Measurements from ENCODE around the gene EPS8.

EPS8 gene

DNA sequence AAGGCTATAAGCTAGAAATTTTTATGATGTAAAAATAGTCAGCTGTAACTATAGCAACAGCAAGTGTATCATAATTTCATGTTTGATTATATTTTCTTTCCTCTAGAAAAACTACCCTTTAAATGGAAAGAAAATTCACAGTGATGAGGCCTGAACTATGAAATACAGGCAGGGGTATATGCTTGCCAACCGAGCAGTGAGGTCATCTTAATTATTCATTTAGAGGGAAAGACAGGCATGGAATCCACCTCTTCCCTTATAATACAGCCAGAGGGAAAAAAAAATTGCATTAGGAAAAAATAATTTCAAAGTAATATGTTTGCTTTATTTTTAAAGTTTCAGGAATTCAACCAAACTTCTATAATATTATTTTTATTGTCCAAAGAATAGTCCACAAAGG lies 139.8 kb downstream of the EPS8 start:
- peak overlapping the region; percentile 5 for H3K27ac ChIP-seq
- H3K36me3 ChIP-seq (replicated peaks): peaks cover 32% of the 10 kb centered on the region
- TF ChIP-seq, protein P1, sequence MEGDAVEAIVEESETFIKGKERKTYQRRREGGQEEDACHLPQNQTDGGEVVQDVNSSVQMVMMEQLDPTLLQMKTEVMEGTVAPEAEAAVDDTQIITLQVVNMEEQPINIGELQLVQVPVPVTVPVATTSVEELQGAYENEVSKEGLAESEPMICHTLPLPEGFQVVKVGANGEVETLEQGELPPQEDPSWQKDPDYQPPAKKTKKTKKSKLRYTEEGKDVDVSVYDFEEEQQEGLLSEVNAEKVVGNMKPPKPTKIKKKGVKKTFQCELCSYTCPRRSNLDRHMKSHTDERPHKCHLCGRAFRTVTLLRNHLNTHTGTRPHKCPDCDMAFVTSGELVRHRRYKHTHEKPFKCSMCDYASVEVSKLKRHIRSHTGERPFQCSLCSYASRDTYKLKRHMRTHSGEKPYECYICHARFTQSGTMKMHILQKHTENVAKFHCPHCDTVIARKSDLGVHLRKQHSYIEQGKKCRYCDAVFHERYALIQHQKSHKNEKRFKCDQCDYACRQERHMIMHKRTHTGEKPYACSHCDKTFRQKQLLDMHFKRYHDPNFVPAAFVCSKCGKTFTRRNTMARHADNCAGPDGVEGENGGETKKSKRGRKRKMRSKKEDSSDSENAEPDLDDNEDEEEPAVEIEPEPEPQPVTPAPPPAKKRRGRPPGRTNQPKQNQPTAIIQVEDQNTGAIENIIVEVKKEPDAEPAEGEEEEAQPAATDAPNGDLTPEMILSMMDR (IDR thresholded peaks at IDR 0.05; ENCODE audit: low read depth, low read length, missing control alignments): no peak
- H3K27me3 ChIP-seq (replicated peaks): no peaks in the 10 kb centered on the region
- no peak for DNase-seq
- in situ Hi-C loops (cut with HindIII; ENCODE audit: low pct_ligation_motif_present, low sequenced_read_pairs): no loop called here
- no peak overlapping the region for H3K4me3 ChIP-seq (ENCODE audit: low read depth, low read length)

DNA sequence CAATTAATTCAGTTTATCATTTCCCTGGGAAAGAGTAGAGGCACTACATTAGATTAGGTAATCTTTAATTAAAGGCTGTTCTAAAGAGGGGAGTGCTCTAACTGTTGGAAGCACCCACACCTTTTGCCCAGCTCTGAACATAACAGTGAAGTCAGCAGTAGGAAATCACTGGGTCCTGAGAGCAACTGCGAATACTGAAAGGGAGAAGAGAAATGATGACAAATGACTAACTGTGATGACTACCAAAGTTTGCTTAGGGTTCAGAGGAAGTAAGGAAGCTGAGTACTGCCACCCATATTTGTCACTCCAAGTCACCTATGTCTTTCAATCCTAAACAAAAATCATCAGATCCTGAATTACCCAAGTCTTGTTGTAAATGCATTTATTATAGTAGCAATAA lies 140.6 kb downstream of the EPS8 start:
- Histone ChIP-seq H3K36me3 (replicated peaks) (peaks cover 31% of the 10 kb centered on the region), H3K4me3 (ENCODE audit: low read depth, low read length) (no peak overlapping the region), H3K27ac (peak overlapping the region; percentile 5), H3K27me3 (replicated peaks) (no peaks in the 10 kb centered on the region)
- DNase-seq: no peak
- TF ChIP-seq, protein P1 (IDR thresholded peaks at IDR 0.05; ENCODE audit: low read depth, low read length, missing control alignments): no peak
- in situ Hi-C loops (cut with HindIII; ENCODE audit: low pct_ligation_motif_present, low sequenced_read_pairs): no loop called here

DNA sequence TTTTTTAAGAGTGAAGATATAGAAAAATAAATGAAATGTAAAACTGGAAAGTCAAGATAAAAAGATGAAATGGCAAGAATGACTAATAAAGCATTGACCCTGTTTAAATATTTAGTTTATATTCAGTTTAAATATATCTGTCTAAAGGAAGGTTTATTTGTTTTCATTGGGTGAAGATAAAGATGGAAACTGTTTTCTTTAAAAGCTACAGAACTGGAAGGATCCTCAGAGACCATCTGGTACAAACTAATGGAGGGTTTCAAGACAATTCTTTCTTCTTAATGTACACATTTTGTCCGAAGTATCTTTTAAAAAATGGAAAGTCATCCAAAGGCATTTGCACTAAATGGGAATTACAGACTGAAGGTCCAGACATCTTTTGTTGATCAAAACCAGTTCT lies 142.6 kb downstream of the EPS8 start:
- Histone ChIP-seq H3K36me3 (replicated peaks) (peaks cover 27% of the 10 kb centered on the region), H3K27me3 (replicated peaks) (no peaks in the 10 kb centered on the region), H3K4me3 (ENCODE audit: low read depth, low read length) (no peak overlapping the region), H3K27ac (peak overlapping the region; percentile 76)
- no peak for DNase-seq
- TF ChIP-seq, protein P1 (IDR thresholded peaks at IDR 0.05; ENCODE audit: low read depth, low read length, missing control alignments): no peak
- in situ Hi-C loops (cut with HindIII; ENCODE audit: low pct_ligation_motif_present, low sequenced_read_pairs): no loop called here

DNA sequence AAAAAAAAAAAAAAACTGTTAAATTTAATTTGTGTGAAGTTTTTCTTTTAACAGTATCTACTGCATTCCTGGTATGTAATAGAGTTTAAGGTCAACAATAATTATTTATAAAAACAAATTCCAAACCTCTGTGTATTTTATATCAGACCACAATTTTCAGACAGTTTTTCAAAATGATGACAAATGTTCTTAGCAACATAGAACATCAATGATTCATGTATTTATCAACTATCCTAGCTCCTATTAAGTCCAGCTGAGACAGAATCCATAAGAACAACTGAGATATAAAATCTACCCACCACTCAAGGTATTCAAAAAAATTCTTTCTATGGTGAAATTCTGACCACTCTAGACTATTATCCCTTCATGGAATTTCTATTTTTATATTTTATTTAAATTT lies 144.5 kb downstream of the EPS8 start:
- Histone ChIP-seq H3K36me3 (replicated peaks) (peaks cover 31% of the 10 kb centered on the region), H3K27ac (peak overlapping the region; percentile 76), H3K27me3 (replicated peaks) (no peaks in the 10 kb centered on the region), H3K4me3 (ENCODE audit: low read depth, low read length) (no peak overlapping the region)
- DNase-seq: no peak
- in situ Hi-C loops (cut with HindIII; ENCODE audit: low pct_ligation_motif_present, low sequenced_read_pairs): no loop called here
- TF ChIP-seq, protein P1 (IDR thresholded peaks at IDR 0.05; ENCODE audit: low read depth, low read length, missing control alignments): no peak

- no peak overlapping the region for H3K4me3 ChIP-seq (ENCODE audit: low read depth, low read length)
- TF ChIP-seq, protein P1 (IDR thresholded peaks at IDR 0.05; ENCODE audit: low read depth, low read length, missing control alignments): no peak
- no peaks in the 10 kb centered on the region for H3K27me3 ChIP-seq (replicated peaks)
- H3K27ac ChIP-seq: peak overlapping the region; percentile 94
- peaks cover 9% of the 10 kb centered on the region for H3K36me3 ChIP-seq (replicated peaks)
- DNase-seq: no peak
- in situ Hi-C loops (cut with HindIII; ENCODE audit: low pct_ligation_motif_present, low sequenced_read_pairs): no loop called here
Observed at GRCh38 chr12:15638231-15638630, 151.0 kb downstream of the EPS8 start.

Measured in brain microvascular endothelial cell (primary cell).